GM12878 (cell line): ENCODE data around the gene SPINT1. TPM values are rescaled to one million over a fixed set of nuclear protein-coding genes. Genes with fewer than 3 reads are reported as not detected.

Experiments used
- ATAC-seq: fragments of 200-7000 bp; cut with Tn5 transposase; 3 replicates; pipeline ENCODE4 v1.9.1; 2020; ENCODE audit warnings: mild to moderate bottlenecking, moderate library complexity
- BruUV-seq: library from RNA; stranded (reverse); fragments of 400-500 nt; replicated peaks from 2 replicates; lab custom pipeline; 2021; lab: Mats Ljungman, UMichigan
- CTCF ChIA-PET: fragments of 300-600 bp; sonication (Branson Sonifier 250); formaldehyde crosslinking; extraction: SDS; loops from one replicate; lab custom pipeline; 2021; ENCODE audit warnings: inconsistent platforms; lab: Yijun Ruan, JAX
- POLR2A ChIA-PET: fragments of 350-600 bp; formaldehyde crosslinking; extraction: SDS; loops from one replicate; lab custom pipeline; 2021; ENCODE audit warnings: inconsistent platforms; lab: Charles Lee
- RAD21 ChIA-PET: fragments of 300-600 bp; sonication (Branson Sonifier 250); formaldehyde crosslinking; loops from one replicate; lab custom pipeline; 2023; ENCODE audit warnings: antibody characterized with exemption; ENCODE audit not compliant: unreplicated experiment; lab: Charles Lee
- SMC1A ChIA-PET: fragments of 300-600 bp; sonication (Branson Sonifier 250); formaldehyde crosslinking; loops from one replicate; lab custom pipeline; 2023; ENCODE audit not compliant: unreplicated experiment, uncharacterized antibody; lab: Charles Lee
- DNase-seq: peaks from one replicate; pipeline ENCODE4 v3.0.0-alpha.2; 2011; ENCODE audit warnings: low read depth, low spot score
- FAIRE-seq: peaks from 3 replicates; lab custom pipeline; 2011; peaks lifted over from hg19 to GRCh38; lab: Jason Lieb, UNC
- H2AFZ ChIP-seq: 2 replicates; pipeline ENCODE4 v1.6.0; 2011; ENCODE audit warnings: low read depth, low read length, control low read depth; ENCODE audit not compliant: control insufficient read depth
- H3K27ac ChIP-seq: 2 replicates; pipeline ENCODE4 v1.5.1; 2011; ENCODE audit warnings: control low read depth; ENCODE audit not compliant: control insufficient read depth, insufficient read depth
- H3K27me3 ChIP-seq, 2 experiments: replicated peaks in 1 of 2; 2 replicates each; pipeline versions ENCODE4 v1.6.0 to v1.6.1; 2011; ENCODE audit warnings: low read length in 1 of 2; ENCODE audit not compliant: control insufficient read depth in 2 of 2, insufficient read depth in 2 of 2
- H3K36me3 ChIP-seq, 2 experiments: 2 replicates each; pipeline ENCODE4 v1.5.1; 2011; ENCODE audit warnings: low read length in 1 of 2; ENCODE audit not compliant: control insufficient read depth in 2 of 2, insufficient read depth in 2 of 2
- H3K4me1 ChIP-seq: 2 replicates; pipeline ENCODE4 v1.6.1; 2011; ENCODE audit warnings: mild to moderate bottlenecking, low read length, moderate library complexity, mixed read lengths; ENCODE audit not compliant: control insufficient read depth, insufficient read depth
- H3K4me2 ChIP-seq: 2 replicates; pipeline ENCODE4 v1.6.0; 2011; ENCODE audit warnings: control low read depth; ENCODE audit not compliant: control insufficient read depth, insufficient read depth
- H3K4me3 ChIP-seq: fragments of 200-600 bp; sonication (generic); 2 replicates; pipeline ENCODE4 v1.5.1; 2016
- H3K79me2 ChIP-seq: 2 replicates; pipeline ENCODE4 v1.6.0; 2011; ENCODE audit warnings: low read length; ENCODE audit not compliant: control insufficient read depth, insufficient read depth
- H3K9ac ChIP-seq: 2 replicates; pipeline ENCODE4 v1.8.0; 2011; ENCODE audit warnings: low read length, control low read depth, mixed read lengths; ENCODE audit not compliant: control insufficient read depth, insufficient read depth
- H3K9me3 ChIP-seq: replicated peaks from 3 replicates; pipeline ENCODE4 v1.5.1; 2011; ENCODE audit warnings: mild to moderate bottlenecking, low read length; ENCODE audit not compliant: control insufficient read depth, insufficient read depth
- H4K20me1 ChIP-seq: 2 replicates; pipeline ENCODE4 v1.6.0; 2011; ENCODE audit not compliant: control insufficient read depth, insufficient read depth
- ATF3 ChIP-seq: IDR thresholded peaks from 2 replicates; pipeline ENCODE4 v1.6.1; 2011; ENCODE audit warnings: low read depth, mild to moderate bottlenecking, low read length, moderate library complexity, borderline replicate concordance; ENCODE audit errors: extremely low read depth
- E2F8 ChIP-seq: fragments of 450-650 bp; IDR thresholded peaks from 2 replicates; pipeline ENCODE4 v1.6.1; 2018; ENCODE audit warnings: mild to moderate bottlenecking, low read depth, moderate library complexity; ENCODE audit not compliant: partially characterized antibody
- HDGF ChIP-seq: fragments of 450-650 bp; IDR thresholded peaks from 2 replicates; pipeline ENCODE4 v1.6.1; 2016; ENCODE audit warnings: antibody characterized with exemption
- KDM1A ChIP-seq: fragments of 200-600 bp; sonication (generic); IDR thresholded peaks from 2 replicates; pipeline ENCODE4 v1.6.1; 2016; ENCODE audit warnings: borderline replicate concordance
- MLLT1 ChIP-seq: fragments of 450-650 bp; IDR thresholded peaks from 2 replicates; pipeline ENCODE4 v1.6.1; 2016; ENCODE audit warnings: mild to moderate bottlenecking
- RAD51 ChIP-seq: fragments of 450-650 bp; IDR thresholded peaks from 2 replicates; pipeline ENCODE4 v1.6.1; 2016; ENCODE audit warnings: moderate library complexity, mild to moderate bottlenecking, inconsistent platforms
- SP1 ChIP-seq: IDR thresholded peaks from one replicate; pipeline ENCODE4 v1.6.1; 2011; ENCODE audit warnings: low read depth, low read length
- YBX1 ChIP-seq: fragments of 450-650 bp; IDR thresholded peaks from 2 replicates; pipeline ENCODE4 v1.6.1; 2016; ENCODE audit warnings: antibody characterized with exemption
- ZNF274 ChIP-seq: IDR thresholded peaks from one replicate; pipeline ENCODE4 v1.8.0; 2011; ENCODE audit not compliant: insufficient read length, insufficient read depth
- WGBS: methylation state at CpG from one replicate; pipeline ENCODE4 v1.1.6; 2016; ENCODE audit warnings: low lambda C conversion rate; ENCODE audit not compliant: insufficient replicate concordance, insufficient coverage; ENCODE audit errors: missing lambda C conversion rate; 5-methylcytosine and 5-hydroxymethylcytosine counted together
- in situ Hi-C: fragments of 300-500 bp; cut with MboI; formaldehyde crosslinking; loops from 9 replicates; pipeline ENCODE4 v1.14.3; 2018; ENCODE audit warnings: mixed read lengths
- intact Hi-C: fragments of 100-400 bp; cut with micrococcal nuclease; formaldehyde crosslinking; loops from one replicate; pipeline ENCODE4 v1.14.2; 2022; ENCODE audit not compliant: unreplicated experiment
- polyA plus RNA-seq, 11 experiments: library from polyadenylated mRNA; depleted of rRNA in 4 of 11; unstranded in 6 of 11; stranded (reverse) in 5 of 11; fragments of >200 nt; fragmentation: Nextera tagmentation in 4 of 11; fragmentation: Illumina TruSeq in 1 of 11; extraction: Ambion mirVana in 4 of 11; extraction: Trizol in 1 of 11; gene quantifications; 1 replicate in 1 of 11; 2 replicates in 10 of 11; pipeline versions ENCODE4 v1.2.1 to v1.2.3, GENCODE V29; 2011 to 2016; ENCODE audit warnings: inconsistent platforms in 2 of 11, missing spikeins in 2 of 11, low read depth in 1 of 11
- total RNA-seq, 4 experiments: library from RNA; depleted of rRNA in 3 of 4; stranded (reverse); fragments of >200 nt in 3 of 4; fragmentation: Illumina TruSeq in 1 of 4; extraction: Trizol in 1 of 4; gene quantifications; 2 replicates each; pipeline versions ENCODE4 v1.2.1 to v1.2.3, GENCODE V29; 2013 to 2021

SPINT1 gene
- total and polyA plus RNA-seq, 10 of the 15 experiments (the other 5 are each of a cell fraction or from before 2014, with no cell fraction given), result 3.5 to 28.6 (median 10.2) TPM

DNA sequence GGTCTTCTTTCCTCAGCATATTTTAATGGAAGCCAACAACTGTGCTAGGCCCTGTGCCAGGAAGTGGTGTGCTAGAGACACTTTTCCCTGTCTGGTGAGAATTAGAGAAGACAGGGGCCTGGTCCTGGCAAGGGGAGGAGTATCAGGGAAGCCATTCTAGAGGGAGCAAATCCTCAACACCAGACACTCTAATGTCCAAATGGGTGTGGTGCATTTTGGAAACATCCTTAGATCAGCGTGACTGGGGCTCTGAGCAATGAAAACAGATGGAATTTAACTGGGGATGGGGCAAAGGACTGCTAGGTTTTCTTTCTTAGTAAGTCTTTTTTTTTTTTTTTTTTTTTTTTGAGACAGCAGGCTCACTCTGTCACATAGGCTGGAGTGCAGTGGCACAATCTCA is 42.7 kb downstream of the SPINT1 start (continued):
- TF ChIP-seq SP1 (no peak), KDM1A (no peak)
- TF ChIP-seq, all 136 proteins: peak for 0

- Histone ChIP-seq H3K4me1 (peaks cover 20% of the 10 kb centered on the region), H3K9ac (no peak overlapping the region), H3K27me3 (no peaks in the 10 kb centered on the region), H3K79me2 (no peaks in the 10 kb centered on the region), H3K9me3 (no peaks in the 10 kb centered on the region), H3K4me3 (no peak overlapping the region), H3K4me2 (no peak overlapping the region), H3K27ac (no peak overlapping the region), H2AFZ (no peak overlapping the region), H3K36me3 (no peaks in the 10 kb centered on the region), H4K20me1 (no peaks in the 10 kb centered on the region)
- DNase-seq (no peak), FAIRE-seq (no peak), ATAC-seq (no peak)
- TF ChIP-seq ZNF274, result no peak
- RAD21 ChIA-PET, result interaction anchor here (14.9 kb wide), 1 partner anchor 13 kb away, joined by 551 read pairs; the partner anchor contains the start of gene RHOV
- no TSS peak for BruUV-seq
- intact Hi-C loops, result no loop called here
- POLR2A ChIA-PET, result interaction anchor here (4.9 to 5.7 kb wide), 2 partner anchors 9 to 17 kb away, joined by 111 to 220 read pairs; partner anchors contain the start of gene RHOV
- in situ Hi-C loops, result no loop called here
- SMC1A ChIA-PET, result interaction anchor here (2.3 to 13.4 kb wide), 2 partner anchors 14 to 37 kb away, joined by 8 to 454 read pairs; partner anchors contain the start of gene RHOV
- CTCF ChIA-PET, result interaction anchor here (1.4 to 4.8 kb wide), 2 partner anchors 16 to 44 kb away, joined by 5 to 37 read pairs; partner anchors contain the start of gene SPINT1
Measured at GRCh38 chr15:40889112-40889511, 45.3 kb downstream of the SPINT1 start.

DNA sequence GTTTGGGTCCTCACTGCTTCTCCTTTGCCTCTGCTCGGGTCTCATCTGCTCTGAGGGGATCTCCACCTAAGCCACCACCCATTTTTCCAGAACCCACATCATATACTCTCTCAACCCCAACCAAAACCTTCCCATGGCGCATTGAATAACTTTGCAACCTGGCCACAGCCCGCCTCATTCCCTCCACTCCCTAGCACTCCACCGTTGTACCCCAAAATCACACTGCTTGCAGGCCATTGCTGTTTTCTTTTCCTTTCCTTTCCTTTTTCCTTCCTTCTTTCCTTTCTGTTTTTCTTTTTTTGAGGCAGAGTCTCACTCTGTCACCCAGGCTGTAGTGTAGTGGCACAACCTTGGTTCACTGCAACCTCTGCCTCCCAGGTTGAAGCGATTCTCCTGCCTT is 47.3 kb downstream of the SPINT1 start:
- intact Hi-C loops (loop anchor here (5.0 kb wide), 2 partner anchors 139 to 194 kb away; partner anchors contain the start of gene RAD51), in situ Hi-C loops (loop anchor here (5.0 kb wide), 1 partner anchor 34 kb away; no protein-coding TSS in a partner anchor)
- CTCF ChIA-PET, result interaction anchor here (0.9 to 4.8 kb wide), 19 partner anchors 13 to 371 kb away, joined by 3 to 37 read pairs (median 4); partner anchors contain the start of genes DNAJC17, PPP1R14D, SPINT1 and ZFYVE19
- Histone ChIP-seq H3K4me3 (no peak overlapping the region), H4K20me1 (no peaks in the 10 kb centered on the region), H3K4me2 (0 out of 2 replicates have a peak overlapping the region, but pooled peaks have one; percentile 5), H3K27me3 (no peaks in the 10 kb centered on the region), H2AFZ (no peak overlapping the region; the same call in 1 of the 2 replicates), H3K36me3 (no peaks in the 10 kb centered on the region; a peak in 1 of 4 replicates), H3K9me3 (no peaks in the 10 kb centered on the region), H3K27ac (no peak overlapping the region), H3K79me2 (peaks cover 19% of the 10 kb centered on the region), H3K9ac (no peak overlapping the region), H3K4me1 (peaks cover 21% of the 10 kb centered on the region)
- SMC1A ChIA-PET, result interaction anchor here (0.7 to 13.4 kb wide), 15 partner anchors 7 to 197 kb away, joined by 3 to 454 read pairs (median 5); partner anchors contain the start of genes GCHFR, RHOV and SPINT1
- FAIRE-seq, result no peak
- ATAC-seq, result no peak
- POLR2A ChIA-PET, result interaction anchor here (0.7 to 5.7 kb wide), 7 partner anchors 11 to 301 kb away, joined by 3 to 220 read pairs (median 8); partner anchors contain the start of gene RHOV
- RAD21 ChIA-PET, result interaction anchor here (0.6 to 14.9 kb wide), 19 partner anchors 13 to 441 kb away, joined by 3 to 551 read pairs (median 6); partner anchors contain the start of genes DNAJC17, OIP5, RAD51 and RHOV
- BruUV-seq, result no TSS peak
- WGBS, result 40% methylated on average over 5 of the region's 5 CpGs
- DNase-seq, result no peak
- TF ChIP-seq E2F8 (no peak), RAD51 (no peak), ATF3 (no peak), HDGF (peak; percentile 41; the same call in 1 of the 2 replicates), MLLT1 (0 out of 2 replicates have a peak, but pooled peaks have one; percentile 26), YBX1 (no peak)
